ENCODE measurements around the gene ABCA7.

DNA sequence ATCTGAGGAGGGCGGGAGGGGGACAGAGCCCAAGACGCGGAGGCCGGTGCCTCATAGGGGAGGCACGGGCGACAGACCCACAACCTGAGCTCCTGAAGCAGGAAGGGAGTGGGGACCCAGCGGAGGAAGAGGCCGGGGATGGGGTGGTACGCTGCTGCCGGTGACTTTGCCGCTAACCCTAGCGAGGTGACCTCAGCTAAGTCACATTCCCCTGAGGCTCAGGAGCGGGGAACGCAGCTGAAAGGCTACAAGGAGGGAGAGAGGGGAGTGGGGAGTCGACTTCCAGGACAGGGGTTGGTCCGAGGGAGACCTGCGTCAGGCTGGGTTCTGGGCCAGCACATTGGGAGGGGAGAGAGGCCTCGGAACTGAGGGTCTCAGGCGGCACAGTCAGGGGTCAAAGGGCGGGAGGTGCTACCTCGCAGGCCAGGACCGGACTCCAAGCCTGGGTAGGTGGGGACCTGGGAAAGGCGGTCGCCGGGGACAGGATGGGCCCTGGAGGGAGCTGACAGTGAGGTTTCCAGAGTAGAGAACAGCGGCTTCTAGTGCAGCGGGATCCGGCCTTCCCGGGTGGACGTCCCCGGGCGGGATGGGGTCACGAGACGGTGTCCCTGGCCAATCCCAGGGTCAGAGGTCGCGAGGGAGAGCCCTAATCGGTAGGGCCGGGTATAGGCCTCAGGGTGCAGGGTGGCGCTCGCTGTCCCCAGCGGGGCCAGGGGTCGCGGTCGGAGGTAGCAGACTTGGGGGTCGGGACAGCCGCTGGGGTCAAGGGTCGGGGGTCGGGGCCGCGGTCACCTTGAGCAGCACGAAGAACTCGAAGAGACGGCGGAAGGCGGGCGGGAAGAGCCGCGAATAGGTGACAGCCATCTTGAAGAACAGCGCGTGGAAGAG, 19.7 kb upstream of the ABCA7 start:
- TF ChIP-seq, protein P1, sequence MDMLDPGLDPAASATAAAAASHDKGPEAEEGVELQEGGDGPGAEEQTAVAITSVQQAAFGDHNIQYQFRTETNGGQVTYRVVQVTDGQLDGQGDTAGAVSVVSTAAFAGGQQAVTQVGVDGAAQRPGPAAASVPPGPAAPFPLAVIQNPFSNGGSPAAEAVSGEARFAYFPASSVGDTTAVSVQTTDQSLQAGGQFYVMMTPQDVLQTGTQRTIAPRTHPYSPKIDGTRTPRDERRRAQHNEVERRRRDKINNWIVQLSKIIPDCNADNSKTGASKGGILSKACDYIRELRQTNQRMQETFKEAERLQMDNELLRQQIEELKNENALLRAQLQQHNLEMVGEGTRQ (CRISPR knock-in tag; IDR thresholded peaks at IDR 0.05), result no peak
- TF ChIP-seq, protein P2, sequence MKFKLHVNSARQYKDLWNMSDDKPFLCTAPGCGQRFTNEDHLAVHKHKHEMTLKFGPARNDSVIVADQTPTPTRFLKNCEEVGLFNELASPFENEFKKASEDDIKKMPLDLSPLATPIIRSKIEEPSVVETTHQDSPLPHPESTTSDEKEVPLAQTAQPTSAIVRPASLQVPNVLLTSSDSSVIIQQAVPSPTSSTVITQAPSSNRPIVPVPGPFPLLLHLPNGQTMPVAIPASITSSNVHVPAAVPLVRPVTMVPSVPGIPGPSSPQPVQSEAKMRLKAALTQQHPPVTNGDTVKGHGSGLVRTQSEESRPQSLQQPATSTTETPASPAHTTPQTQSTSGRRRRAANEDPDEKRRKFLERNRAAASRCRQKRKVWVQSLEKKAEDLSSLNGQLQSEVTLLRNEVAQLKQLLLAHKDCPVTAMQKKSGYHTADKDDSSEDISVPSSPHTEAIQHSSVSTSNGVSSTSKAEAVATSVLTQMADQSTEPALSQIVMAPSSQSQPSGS (CRISPR knock-in tag; IDR thresholded peaks at IDR 0.05; ENCODE audit: borderline replicate concordance, low read depth), result no peak
- TF ChIP-seq NFYB (CRISPR knock-in tag; conservative IDR thresholded peaks at IDR 0.05; ENCODE audit: low read depth), result no peak
- TF ChIP-seq, protein P3, sequence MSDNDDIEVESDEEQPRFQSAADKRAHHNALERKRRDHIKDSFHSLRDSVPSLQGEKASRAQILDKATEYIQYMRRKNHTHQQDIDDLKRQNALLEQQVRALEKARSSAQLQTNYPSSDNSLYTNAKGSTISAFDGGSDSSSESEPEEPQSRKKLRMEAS (CRISPR knock-in tag; IDR thresholded peaks at IDR 0.05), result no peak
- TF ChIP-seq KAT7 (CRISPR knock-in tag; IDR thresholded peaks at IDR 0.05; ENCODE audit: borderline replicate concordance), result no peak
- no peak for TF ChIP-seq SP1 (CRISPR knock-in tag; conservative IDR thresholded peaks at IDR 0.05)
- TF ChIP-seq, protein P4, sequence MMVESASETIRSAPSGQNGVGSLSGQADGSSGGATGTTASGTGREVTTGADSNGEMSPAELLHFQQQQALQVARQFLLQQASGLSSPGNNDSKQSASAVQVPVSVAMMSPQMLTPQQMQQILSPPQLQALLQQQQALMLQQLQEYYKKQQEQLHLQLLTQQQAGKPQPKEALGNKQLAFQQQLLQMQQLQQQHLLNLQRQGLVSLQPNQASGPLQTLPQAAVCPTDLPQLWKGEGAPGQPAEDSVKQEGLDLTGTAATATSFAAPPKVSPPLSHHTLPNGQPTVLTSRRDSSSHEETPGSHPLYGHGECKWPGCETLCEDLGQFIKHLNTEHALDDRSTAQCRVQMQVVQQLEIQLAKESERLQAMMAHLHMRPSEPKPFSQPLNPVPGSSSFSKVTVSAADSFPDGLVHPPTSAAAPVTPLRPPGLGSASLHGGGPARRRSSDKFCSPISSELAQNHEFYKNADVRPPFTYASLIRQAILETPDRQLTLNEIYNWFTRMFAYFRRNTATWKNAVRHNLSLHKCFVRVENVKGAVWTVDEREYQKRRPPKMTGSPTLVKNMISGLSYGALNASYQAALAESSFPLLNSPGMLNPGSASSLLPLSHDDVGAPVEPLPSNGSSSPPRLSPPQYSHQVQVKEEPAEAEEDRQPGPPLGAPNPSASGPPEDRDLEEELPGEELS (CRISPR knock-in tag; IDR thresholded peaks at IDR 0.05), result no peak; the same call in 1 of the 2 replicates
- TF ChIP-seq, protein P5, sequence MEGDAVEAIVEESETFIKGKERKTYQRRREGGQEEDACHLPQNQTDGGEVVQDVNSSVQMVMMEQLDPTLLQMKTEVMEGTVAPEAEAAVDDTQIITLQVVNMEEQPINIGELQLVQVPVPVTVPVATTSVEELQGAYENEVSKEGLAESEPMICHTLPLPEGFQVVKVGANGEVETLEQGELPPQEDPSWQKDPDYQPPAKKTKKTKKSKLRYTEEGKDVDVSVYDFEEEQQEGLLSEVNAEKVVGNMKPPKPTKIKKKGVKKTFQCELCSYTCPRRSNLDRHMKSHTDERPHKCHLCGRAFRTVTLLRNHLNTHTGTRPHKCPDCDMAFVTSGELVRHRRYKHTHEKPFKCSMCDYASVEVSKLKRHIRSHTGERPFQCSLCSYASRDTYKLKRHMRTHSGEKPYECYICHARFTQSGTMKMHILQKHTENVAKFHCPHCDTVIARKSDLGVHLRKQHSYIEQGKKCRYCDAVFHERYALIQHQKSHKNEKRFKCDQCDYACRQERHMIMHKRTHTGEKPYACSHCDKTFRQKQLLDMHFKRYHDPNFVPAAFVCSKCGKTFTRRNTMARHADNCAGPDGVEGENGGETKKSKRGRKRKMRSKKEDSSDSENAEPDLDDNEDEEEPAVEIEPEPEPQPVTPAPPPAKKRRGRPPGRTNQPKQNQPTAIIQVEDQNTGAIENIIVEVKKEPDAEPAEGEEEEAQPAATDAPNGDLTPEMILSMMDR (IDR thresholded peaks at IDR 0.05), result no peak
- TF ChIP-seq NR2C2 (CRISPR knock-in tag; IDR thresholded peaks at IDR 0.05), result 0 out of 2 replicates have a peak, but pooled peaks have one; percentile 16
- TF ChIP-seq, protein P6, sequence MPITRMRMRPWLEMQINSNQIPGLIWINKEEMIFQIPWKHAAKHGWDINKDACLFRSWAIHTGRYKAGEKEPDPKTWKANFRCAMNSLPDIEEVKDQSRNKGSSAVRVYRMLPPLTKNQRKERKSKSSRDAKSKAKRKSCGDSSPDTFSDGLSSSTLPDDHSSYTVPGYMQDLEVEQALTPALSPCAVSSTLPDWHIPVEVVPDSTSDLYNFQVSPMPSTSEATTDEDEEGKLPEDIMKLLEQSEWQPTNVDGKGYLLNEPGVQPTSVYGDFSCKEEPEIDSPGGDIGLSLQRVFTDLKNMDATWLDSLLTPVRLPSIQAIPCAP (CRISPR knock-in tag; IDR thresholded peaks at IDR 0.05), result no peak
